B cell (primary cell): ENCODE results near the gene MT3.

Experiments
- CTCF ChIP-seq: fragments of 200-600 bp; IDR thresholded peaks from one replicate; pipeline ENCODE4 v1.8.0; 2022; ENCODE audit warnings: antibody characterized with exemption, mild to moderate bottlenecking
- EZH2 ChIP-seq: IDR thresholded peaks from 2 replicates; pipeline ENCODE4 v1.6.1; 2012; ENCODE audit warnings: borderline replicate concordance, low read depth, mild to moderate bottlenecking, moderate library complexity, low read length; ENCODE audit not compliant: insufficient read depth, poor library complexity, severe bottlenecking

- TF ChIP-seq CTCF, result no peak
- TF ChIP-seq EZH2, result no peak
Measured at GRCh38 chr16:56591377-56592060, 2.2 kb downstream of the MT3 start.
